ENCODE data around the gene CMSS1.

CMSS1 gene

DNA sequence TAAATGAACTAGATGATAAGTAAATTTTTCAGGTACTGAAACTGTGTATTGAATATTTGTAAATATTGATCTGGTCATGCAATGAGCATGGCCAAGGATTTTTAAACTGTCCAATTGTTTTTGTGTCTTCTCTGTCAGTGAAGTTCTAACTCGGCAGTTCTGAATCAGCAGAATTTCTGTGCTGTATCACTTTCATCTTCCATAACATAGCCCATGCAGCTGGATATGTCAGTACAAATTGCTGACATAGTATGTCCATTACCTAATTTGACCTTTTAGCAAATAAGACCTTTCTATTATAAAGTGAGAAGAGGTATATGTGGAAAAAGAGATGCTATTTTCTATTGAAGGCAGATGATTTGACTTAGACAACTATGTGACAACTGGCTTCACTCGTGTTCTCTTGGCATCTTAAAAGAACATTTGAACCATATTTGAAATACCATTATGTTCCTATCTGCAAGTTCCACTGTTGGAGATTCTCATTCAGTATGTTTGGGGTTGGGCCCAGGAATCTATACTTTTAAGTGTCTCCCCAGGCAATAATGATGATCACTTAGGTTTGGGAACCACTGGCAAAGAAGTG, 90.4 kb downstream of the CMSS1 start:
- DNase-seq: no peak

DNA sequence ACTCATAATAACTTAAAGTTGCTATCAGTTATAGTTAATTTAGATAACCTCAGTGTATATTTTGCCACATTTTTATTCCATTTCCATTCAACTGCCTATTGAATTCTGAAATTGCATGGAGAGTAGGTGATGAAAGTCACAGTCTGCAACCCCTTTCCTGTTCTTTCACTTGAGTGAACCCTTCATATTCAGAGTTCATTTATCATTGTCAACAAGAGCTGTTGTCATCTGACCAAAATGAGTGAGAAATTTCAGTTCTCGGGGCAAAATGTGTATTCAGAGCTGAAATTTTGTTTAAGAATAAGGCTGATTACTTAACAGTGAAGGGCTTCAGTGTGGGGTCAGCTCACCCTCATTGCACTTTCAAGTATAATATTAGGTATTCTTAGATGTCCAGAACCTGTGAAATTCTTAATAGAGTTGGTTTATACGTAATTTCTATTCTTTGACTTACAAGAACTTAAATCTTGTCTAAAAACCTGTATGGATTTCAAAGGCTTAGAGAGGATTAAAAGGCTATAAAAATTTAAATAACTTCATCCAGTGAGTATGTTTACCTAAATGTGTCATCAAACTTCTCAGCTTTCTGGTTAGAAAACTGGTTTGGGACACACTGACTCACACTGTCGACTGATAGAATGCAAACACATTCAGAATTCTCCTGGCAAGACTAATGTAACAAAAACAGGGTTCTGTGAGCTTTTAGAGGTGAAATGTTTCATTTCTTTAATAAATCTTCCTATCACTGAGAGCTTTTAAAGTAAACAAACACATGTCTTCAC, 92.2 kb downstream of the CMSS1 start:
- DNase-seq: no peak

DNA sequence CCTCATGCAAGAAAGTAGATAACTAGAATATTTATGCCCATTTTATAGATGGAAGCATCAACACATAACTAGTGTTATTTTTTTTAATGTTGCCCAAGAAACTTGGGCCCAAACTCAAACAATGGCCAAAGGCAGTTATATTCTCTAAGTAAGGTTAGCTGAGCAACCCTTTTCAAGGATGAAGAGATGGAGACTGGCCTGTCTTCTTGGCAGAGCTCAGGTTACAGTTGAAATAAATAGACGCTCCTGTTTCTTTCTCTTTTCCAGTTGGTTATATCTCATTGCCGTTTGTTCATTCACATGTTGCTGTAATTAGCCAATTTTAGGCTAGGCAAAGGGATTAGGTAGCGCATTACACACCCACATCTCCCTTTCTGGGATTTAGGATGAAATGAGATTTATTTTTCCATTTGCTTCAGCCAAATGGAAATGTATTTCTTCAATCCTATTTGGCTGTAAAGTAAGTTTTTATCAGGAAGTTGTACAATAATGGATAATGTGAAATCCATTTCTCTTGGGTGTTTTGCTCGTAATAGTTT, 93.2 kb downstream of the CMSS1 start:
- DNase-seq: no peak

DNA sequence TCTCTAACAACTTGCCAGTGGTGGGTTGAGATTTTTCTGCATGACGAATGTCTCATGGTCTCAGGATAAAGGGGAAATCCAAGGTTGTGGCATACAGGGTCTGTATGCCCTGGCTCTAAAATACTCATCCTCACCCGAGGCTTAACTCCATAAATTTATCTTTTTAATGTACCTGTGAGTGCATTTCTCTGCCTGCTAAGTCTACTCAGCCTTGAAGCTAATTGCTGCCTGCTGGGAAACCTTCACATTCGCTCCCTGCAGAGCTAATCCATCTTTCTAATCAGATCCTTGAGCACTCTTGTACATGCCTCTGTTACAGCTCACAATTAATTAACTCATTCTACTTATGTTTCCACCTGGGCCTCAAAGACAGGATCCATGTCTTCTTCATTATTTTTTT, 93.8 kb downstream of the CMSS1 start:
- peak; percentile 7 for DNase-seq

DNA sequence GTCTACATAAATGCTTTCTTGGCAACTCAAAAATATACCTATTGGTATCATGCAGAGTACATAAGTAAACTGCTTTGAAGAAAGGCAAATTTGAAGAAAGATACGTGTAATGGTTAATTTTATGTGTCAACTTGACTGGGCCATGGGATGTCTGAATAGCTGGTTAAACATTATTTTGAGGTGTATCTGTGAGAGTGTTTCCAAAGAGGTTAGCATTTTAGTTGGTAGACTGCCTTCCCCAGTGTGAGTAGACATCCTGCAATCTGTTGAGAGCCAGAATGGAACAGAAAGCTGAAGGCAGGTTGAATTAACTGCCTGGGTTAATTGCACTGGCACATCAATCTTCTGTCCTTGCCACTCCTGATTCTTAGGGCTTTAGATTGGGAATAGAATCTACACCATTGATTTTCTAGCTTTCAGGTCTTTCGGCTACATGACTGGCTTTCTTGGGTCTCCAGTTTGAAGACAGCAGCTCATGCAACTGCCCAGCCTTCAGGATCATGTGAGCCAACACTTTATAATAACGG, 98.3 kb downstream of the CMSS1 start:
- no peak for DNase-seq

DNA sequence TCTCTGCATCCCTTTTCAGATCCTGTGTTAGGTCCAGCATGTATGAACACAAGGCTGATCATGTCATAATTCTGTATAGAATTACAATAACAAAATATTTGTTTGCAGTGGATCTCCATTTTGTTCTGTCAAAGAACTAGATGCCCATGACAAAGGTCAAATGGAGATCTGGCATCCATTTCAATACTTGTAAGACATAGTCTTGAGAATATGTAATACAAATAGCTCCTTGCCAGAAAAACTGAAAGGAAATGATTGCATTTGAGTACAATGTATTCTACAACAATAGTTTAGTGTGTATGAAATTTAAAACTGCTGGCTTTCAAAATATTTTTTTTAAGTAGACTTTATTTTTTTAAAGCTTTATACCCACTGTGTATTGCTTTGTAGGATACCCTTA, 101.1 kb downstream of the CMSS1 start:
- DNase-seq: no peak

DNA sequence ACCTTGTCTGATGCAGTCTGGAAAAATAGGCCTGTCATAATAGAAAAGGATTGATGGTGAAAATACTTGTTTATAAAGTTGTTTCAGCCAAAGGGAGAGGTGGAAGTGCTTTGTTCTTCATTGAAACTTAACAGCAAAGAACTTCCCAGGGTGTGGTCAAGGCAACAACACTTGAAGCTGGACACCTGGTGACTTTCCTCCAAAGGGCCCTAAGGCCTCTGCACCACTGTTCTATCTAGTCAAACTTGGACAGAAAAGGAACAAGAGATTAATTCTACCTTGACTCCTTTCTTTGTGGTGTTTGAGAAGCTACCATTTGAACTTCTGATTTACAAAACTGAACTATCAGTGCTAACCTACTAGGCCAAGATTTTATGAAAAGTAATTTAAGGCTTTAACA, 102.0 kb downstream of the CMSS1 start:
- no peak for DNase-seq

DNA sequence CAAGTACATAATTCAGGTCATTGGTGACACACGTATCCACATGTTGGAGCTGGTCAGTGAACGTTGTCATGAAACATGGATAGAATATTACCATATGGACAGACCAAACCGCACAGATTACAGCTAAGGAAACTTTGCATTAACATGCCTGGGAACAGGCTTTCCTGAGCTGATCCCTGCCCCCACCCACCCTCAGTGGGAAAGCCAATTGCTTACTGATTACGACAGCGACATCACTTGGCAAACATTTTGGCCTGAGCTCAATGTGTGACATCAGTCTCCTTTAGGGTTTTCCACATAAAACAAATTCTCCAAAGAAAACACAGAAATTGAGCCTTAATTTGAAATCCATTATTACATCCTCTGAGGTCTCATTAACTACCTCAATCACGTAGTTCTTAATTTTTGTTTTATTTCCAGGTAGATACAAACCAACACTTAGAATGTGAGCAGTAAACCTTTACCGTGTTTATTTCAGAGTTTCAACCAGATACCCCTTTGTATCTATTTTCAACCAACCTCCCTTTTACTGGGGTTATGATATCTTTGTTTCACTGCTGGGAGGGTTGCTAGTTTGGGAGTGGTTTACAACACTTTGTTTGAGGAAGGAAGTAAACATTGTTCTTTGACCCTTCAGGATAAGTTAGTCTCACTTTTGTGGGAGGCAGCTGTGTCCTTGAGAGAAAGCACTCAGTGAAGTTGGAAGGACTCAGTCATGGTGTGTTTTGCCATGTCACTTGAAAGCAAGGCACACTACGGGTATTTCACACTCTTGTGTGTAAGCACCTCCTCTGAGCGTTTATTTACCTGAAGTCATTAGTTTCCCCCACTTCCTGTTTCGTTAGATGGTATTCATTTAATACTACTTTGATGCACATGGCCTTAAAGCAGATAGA, 103.1 kb downstream of the CMSS1 start:
- no peak for DNase-seq

DNA sequence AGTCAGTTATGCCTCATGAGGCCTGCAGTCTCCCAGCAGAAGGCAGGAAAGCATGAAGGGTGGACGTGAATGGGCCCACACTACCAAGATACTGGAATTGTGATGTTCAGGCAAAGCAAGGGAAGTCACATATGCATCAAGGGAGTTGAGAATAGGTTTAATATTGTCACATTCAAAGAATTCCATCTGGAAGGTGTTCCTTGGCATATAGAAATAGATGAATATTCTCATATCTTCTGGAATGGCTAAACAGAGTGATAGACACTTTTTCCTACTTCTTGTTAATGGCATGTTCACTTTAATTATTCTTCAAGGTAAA, 103.7 kb downstream of the CMSS1 start:
- no peak for DNase-seq

DNA sequence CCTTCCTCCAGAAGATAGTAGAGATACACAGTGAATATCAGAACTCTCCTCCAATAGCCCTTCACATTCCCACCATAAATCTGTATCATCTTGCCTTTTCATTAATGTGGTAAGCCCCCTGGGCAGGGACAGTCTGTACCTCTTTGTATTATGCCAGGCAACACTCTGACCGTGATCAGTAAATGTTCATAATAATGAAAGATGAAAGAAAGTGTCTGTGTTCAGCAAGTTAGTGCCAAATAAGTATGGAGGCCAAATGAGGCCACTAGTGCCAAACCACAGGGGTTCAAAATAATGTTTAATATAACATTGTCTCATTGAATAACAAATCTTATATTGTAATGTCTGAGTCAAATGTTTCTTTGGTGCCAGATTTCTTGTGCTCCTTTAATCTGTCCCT, 104.3 kb downstream of the CMSS1 start:
- no peak for DNase-seq

DNA sequence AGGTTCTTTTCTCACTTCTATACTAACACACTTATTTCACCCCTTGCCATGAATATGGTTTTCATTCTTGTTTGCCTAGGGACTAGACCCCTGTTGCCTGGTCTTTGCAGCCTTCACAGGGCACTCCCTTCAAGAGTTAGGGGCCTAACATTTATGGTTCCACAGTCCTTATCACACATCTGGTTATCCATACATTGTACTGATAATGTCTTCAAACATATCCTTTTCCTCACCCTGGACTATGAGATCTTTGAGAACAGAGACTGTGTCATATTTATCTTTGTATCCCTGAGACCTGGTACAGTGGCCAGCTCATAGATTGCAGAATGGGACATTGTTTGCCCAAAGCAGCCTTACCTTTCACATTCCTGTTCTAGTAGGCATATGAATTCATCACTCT, 106.2 kb downstream of the CMSS1 start:
- DNase-seq: no peak

DNA sequence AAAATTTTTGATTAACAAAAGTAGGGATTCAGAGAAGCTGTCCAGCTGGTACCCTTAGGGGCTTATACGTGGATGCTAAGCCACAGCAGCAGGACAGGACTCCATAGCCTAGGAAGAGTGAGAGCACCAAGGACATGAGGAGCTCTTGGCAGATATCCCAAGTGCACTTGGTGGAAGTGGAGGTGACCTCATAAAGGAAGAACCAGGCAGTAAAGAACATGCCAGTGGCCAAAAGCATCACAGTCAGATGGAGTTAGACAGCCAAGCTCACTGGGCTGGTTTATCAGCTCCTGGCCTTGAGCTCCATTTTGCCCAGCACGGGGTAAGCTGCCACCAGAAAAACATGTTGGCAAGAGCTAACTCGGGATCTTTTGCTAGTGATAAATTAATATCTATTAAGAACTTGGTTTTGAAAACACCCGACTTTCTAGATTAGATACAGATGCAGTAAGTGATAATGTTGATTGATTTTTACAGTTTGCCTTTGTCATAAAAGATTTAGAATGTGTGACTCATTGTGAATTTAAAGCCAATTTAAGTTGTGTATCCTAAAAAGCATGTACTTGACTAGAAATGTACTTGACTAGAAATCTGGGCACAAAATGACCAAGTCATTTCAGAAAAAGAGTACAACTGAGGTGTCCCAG, 108.0 kb downstream of the CMSS1 start:
- no peak for DNase-seq

DNA sequence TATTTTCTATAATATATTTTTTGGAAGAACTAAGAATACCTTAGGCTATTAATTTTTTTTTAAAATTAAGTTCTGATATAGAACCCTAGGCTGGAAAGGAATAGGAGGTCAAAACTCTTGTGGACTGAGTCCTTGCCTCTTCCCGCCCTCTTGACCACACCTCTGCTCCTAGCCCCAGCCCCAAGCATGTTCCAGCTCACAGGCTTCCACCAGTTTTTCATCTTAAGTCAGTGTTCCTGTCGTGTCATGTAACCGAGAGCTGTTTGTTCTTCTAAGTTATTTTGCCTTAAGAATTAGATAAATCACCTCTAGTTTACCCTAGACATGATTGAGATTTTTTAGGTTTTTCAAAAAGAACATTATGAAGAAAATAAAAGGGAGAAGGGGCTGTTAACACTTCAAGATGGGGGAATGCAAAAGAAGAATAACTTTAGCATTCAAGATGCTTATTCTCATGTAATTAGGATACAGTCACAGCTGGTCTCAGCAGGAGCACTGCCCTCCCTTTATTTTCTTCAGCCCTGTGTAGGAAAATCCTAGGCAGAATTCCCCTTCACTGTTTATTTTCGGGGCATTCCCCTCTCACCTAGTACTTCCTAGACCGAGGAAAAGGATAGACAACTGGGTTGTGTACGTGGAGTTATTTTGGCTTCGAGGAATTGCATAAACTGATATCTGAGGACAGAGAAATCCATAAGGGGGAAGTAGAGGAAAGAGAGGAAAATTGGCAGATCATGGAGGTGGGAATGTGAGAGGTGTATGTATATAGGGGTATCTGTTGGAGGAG, 110.2 kb downstream of the CMSS1 start:
- no peak for DNase-seq

DNA sequence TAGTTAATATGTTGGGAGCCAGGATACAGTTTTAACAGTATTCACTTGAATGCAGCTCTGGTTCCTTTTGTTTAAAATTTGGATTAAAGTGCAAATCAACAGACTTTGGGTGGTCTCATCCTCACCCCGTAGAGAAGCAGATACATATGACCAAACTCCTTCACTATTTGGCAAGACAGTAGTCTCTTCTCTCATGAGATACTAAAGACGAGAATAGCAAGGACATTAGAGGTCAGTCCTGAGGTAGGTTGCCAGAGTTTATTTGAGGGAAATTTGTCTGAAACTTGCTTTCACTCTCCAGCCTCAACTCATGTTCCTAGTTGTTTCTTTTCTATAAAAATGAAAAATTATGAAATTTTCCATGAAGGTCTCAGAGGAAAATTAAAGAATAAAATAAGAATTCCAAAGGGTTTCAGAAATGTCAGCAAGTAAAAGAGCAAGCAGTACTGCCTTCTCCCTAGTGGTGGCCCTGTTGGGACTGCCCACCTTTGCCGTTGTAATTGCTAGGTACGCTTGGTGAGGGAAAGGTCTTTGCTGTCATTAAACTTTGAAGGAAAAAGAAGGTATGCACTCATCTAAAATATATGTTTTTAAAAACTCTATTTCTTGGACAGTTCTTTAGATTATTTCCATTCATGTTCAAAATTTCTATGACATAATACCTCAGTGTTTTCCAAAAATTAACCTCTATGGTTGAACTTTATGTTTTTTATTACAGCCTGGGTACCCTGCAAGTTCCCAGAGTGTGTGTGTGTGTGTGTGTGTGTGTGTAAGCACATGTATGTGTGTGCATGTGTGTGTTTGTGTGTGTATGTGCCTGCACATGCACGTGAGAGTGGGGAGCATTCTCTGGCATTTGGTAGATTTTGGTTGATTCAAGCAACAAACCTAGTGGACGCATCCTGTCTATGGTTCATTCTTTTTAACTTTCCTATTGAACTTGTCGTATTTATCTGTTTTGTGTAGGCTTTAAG, 111.4 kb downstream of the CMSS1 start:
- DNase-seq: no peak

DNA sequence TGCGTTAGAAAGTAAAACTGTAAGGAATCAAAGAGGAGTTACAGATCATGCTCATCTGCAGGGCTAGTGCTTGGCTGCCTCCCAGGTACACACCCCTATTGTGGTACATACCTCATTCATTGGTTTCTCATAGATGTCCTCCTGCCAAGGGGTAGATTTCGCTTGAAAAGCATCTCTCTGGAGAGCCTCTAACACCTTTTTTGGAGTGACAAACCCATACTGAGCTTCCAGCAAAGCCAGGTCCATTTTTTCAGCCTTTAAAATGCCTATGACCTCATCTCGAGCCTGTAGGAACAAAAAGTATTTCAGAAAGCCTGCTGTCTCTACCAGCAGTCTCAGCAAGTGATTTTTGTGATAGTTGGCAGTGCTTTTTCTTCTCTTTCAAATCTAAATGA, 112.1 kb downstream of the CMSS1 start:
- DNase-seq: no peak

DNA sequence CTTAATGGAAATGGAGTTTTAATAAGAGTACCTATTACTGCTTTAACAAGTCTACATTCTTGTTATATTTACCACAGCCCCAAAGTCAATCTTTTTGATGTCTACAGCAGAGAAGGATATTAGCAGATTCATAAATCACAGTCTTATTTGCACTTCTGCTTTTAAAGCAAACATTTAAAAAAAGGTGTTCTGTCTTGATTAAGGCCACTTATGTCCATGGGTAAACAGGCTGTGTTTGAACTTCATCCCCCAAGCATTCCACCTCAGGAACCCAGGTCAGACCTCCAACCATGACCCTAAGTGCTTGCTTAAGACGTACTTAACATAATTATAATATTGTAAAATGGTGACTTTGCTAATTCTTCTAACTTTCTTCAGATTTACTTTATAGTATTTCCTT, 113.4 kb downstream of the CMSS1 start:
- DNase-seq: peak; percentile 21

DNA sequence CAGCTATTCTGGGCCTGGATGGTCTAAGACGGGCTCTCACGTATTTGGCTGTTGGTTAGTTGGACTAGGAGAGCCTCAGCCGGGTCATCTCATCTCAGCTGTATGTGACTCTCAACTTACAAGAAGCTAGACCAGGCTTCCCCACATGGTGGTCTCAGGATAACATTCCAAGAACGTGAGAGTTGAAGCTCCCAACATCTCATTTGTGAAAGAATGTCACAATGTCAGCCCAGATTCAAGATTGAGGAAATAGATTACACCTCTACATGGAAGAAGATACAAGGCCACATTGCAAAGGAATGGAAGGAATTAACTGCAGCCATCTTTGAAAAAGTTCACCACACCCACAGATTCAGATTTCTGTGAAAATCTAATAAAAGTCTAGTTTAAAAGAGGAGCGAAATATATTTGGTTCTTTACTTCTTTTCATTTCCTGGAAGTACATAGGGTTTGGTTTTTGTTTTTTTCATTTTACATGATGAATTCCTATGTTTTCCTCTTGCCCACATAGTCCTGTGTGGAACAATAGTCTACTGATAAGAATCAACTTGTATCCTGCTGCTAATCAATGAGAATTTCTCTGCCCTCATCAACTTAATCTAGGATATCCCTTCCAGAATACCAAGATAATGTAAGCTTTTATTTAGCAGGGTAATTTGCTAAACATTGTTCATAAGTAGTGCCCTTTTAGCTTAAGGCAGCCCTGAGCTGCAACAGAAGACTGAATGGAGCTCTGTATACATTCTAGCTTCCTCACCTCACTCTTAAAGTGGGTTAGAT, 116.5 kb downstream of the CMSS1 start:
- no peak for DNase-seq

DNA sequence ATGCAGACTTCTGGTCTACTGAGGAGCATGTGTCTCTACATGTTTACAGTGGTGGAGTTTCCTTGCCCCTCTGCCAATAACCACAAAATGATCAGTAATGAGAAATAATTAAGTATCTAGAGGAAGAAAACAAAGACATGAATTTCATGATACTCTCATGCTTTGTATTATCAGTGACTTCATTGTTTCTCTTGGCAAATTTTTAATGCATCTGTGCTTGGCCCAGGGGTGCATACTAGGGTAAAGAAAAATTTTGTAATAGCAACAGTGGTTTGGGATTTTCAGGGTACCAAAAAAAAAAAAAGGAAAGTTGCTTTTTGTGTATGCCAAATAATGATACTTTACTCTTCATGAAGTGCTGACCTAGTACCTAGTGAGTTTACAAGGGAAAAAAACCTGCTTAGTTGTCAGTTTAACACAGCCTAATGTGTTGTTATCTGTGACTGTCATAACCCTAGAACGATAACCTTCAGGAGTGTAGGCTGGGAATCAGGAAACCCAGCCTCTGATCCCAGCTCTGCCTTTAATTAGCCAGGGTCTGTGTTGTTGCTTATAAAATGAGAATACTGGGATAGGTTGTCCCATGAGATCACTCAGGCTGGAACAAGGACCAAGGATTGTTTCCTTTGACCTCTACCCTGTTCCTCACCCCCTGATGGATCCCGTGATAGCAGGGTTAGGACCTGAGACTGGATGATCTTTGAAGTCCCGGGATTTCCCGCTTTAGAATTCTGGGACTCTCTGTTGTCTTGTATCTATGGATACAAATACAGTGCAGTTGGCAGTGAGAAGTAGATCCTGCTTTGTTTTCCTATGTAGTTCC, 117.5 kb downstream of the CMSS1 start:
- DNase-seq: no peak

DNA sequence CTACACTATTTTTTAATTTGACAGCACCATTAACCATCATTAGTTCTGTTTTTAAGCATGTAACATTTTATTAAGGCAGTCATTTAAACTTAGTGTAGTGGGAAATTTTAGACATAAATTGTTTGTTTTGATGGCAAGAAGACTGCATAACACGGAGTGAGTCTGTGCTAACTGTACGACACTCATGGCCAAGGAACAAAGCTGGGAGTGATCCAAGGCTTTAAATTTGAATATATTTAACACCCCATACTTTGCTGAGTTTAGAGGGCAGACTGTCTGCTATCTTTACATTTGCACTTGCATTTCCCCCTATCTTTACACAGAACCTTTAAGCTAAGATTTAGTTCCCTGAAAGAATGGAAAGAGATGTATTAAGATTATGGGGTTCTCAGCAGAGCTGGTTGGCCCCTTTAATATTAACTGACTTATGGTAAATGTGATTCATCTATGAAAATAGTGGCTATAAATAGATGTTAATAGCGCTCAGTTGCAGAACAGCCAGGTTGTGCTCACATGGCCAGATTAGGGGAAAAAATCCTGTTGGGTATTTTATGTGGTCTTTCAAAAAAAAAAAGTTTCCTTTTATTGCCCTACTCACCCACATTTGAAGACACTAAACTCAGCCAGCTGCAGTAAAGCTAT, 120.7 kb downstream of the CMSS1 start:
- DNase-seq: no peak

Data from NCI-H146 (cell line).